Skin epidermis (tissue), 12 donors: ENCODE measurements around the gene HSD17B8.
"Not testable (repeated sequence)": the region's sequence is repeated elsewhere in the genome, so short reads cannot be mapped to it uniquely, and the experiment has no call there.

Source experiments
- H3K27ac ChIP-seq, 21 experiments: fragments of 200-600 bp; sonication (generic) in 11 of 21; one replicate each; pipeline ENCODE4 v1.5.0; 2020; ENCODE audit warnings: mild to moderate bottlenecking in 3 of 21, inconsistent platforms in 2 of 21, moderate library complexity in 2 of 21
- H3K4me3 ChIP-seq, 7 experiments: fragments of 200-600 bp; sonication (generic) in 2 of 7; one replicate each; pipeline ENCODE4 v1.5.0; 2020; ENCODE audit warnings: inconsistent platforms in 2 of 7, mild to moderate bottlenecking in 2 of 7, moderate library complexity in 1 of 7

HSD17B8 gene

DNA sequence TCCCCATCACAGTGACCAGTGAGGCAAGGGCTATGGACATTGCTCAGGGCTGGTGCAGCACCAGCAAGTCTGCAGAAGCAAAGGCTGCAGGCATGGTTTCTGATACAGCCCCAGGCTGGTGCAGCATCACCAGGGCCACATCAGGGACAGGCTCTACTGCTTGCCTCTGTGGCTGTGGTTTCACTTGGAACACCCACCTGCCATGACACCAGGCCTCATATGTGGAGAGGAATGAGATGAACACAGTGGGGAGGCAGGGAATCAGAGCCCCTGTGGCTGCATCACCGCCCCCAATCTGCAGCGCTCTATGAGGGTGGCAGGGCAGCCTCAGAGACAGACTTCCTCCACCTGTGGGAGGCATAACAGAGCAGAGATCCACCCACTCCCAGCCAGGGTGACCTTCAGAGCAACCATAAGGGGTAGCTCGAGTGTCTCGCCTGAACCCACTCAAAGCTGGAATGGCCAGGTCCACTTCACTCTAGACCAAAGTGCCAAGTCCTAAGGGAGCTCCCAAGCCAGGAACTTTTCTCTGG, 11.7 kb downstream of the HSD17B8 start:
- Histone ChIP-seq H3K4me3 (no peak overlapping the region), H3K27ac (no peak overlapping the region)

- Histone ChIP-seq H3K27ac (no peak overlapping the region), H3K4me3 (no peak overlapping the region)
These were observed 12.8 kb downstream of the HSD17B8 start for GRCh38 chr6:33217246-33217645.

- H3K4me3 ChIP-seq: no peak overlapping the region
- H3K27ac ChIP-seq: no peak overlapping the region
These were observed 13.2 kb downstream of the HSD17B8 start for GRCh38 chr6:33217681-33218080.

- H3K27ac ChIP-seq, H3K4me3 ChIP-seq: not testable (repeated sequence)
These were observed 22.2 kb downstream of the HSD17B8 start for GRCh38 chr6:33226503-33227120.

DNA sequence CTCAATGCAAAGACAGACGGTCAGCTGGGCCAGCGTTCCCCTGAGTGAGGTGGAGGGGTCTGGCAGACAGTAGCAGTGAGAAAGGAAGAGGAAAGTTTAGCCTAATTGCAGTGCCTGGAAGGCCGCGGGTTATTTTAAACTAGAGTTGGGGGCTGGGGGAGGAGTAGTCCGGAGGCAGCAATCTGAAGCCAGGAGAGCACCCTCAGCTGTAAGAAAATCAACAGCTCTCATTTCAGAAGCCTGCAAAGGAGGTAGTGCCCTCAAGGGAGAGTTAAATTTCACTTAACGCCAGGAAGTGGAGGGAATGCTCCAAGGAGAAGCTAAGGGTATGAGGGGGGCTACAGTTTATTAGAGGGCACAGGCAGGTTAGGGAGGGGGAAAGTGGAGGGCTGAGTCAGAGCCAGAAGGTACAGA, 30.8 kb downstream of the HSD17B8 start:
- H3K4me3 ChIP-seq: no peak overlapping the region
- H3K27ac ChIP-seq: no peak overlapping the region

DNA sequence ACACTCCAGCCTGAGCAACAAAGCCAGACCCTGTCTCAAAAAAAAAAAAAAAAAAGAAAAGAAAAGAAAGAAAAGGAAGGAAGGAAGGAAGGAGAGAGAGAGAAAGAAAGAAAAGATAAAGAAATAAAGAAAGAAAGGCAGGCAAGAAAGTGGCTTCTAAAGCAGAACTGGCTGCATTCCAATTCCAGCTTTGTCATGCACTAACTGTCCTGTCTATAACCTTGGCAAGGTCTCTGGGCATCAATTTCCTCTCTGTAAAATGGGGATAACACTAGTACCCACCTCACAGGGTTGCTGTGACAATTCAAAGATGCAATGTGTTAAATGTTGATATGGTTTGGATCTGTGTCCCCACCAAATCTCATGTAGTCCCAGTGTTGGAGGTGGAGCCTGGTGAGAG, 31.9 kb downstream of the HSD17B8 start:
- Histone ChIP-seq H3K27ac (no peak overlapping the region), H3K4me3 (no peak overlapping the region)

GRCh38 chr6:33236852-33237251, 32.4 kb downstream of the HSD17B8 start:
- Histone ChIP-seq H3K4me3 (no peak overlapping the region), H3K27ac (no peak overlapping the region)

DNA sequence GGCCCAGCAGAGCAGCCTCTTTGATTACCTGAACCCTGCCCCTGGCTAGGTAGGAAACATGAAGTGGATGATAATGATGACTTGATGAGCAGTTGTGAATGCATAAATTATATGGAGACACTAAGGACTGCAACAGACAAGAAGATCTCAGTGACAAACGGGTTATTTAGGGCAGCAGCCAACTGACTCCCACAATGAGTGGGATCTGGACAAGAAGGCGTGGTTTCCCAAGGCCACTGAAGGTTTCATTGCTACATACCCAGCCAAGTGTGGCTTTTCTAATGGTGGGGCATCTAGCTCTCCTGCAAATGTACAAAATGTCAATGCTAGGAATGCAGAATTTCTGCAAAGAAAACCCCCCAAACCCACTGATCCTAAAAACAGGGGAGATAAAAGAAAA, 33.3 kb downstream of the HSD17B8 start:
- Histone ChIP-seq H3K27ac (no peak overlapping the region), H3K4me3 (no peak overlapping the region)

DNA sequence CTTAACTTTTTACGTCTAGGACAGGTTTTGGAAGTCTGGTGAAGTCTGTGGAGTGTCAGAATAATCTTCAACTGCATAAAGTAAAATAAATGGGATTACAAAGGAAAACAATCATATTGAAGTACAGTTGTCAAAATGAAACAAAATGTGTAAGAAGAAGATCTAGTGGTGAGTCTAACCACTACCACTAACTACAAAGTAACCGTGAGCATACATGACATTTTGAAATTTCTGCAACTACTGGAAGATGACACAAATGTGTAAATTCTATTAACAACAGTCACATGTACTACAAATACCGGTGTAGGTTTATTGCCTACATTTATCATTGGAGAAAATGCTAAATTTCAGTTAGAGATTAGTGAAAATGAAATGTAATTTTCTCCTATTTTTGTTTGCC, 37.5 kb downstream of the HSD17B8 start:
- H3K27ac ChIP-seq: no peak overlapping the region
- H3K4me3 ChIP-seq: no peak overlapping the region

DNA sequence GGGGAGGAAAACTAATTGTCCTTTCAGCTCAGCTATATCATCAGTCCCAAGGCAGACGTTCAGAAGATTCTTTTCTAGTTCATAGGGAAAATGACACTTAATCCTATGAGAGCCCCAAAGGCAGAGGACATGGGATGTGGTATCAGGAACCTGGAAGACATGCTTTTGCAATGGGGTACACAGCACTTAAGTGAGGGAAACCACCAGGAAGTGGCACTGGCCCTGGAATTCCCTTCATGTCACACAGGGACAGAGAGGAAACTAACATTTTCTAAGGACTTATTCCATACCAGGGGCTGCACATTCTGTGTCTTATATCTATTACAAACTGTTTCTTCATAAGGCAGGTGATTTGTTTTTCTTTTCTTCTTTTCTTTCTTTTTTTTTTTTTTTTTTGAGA, 39.0 kb downstream of the HSD17B8 start:
- Histone ChIP-seq H3K4me3 (no peak overlapping the region), H3K27ac (no peak overlapping the region)

DNA sequence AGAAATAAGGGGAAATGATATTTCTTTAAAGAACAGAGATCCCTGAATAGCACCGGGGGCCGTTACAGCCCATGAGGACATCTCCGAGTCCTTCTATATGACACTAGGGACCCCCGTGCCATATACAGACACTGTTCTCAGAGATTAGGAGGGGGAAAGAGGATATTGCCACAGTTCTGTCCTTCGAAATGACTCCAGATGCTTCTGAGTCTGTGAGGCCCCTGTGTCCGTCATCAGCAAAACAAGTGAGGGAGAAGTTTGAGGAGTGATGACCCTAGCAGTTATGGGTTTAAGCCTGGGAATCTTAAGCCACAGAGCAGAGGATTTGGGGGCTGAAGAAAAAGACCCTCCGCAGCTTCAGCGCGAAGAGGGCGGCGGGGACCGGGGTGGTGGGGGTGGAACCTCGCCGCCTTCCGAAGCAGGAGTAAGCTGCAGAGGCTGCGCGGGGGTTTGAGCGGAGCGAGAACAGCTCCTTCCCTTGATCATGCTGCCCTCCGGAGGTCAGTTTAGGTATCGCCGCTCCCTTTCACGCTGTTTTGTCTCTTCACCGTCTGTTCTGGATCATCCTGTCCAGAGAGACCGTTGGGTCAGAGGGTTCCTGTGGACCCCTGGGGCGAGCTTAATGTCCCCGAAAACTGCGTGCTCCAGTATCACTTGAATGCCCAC, 43.7 kb downstream of the HSD17B8 start:
- H3K4me3 ChIP-seq: peak overlapping the region; percentile 34 to 59 (median 48)

DNA sequence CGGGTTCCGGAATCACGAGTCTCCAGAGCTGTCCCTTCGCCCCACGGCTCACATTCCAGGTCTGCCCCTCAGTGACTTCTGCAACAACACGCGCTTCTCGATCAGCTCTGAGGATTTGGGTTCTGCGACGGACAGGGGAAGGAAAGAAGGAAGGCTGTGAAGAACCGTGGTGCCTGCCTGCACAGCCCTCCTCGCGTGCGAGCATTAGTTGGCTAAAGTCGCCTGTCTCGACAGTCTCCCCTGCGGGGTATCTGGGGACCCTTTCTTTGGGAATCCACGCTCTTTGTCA, 44.1 kb downstream of the HSD17B8 start:
- peak overlapping the region; percentile 75 to 99 (median 90) for H3K27ac ChIP-seq
- peak overlapping the region; percentile 34 to 59 (median 48) for H3K4me3 ChIP-seq

More for the DNA sequence above, 43.7 kb downstream of the HSD17B8 start:
- peak overlapping the region in 20 of 21 experiments; percentile 75 to 99 (median 90) for H3K27ac ChIP-seq

DNA sequence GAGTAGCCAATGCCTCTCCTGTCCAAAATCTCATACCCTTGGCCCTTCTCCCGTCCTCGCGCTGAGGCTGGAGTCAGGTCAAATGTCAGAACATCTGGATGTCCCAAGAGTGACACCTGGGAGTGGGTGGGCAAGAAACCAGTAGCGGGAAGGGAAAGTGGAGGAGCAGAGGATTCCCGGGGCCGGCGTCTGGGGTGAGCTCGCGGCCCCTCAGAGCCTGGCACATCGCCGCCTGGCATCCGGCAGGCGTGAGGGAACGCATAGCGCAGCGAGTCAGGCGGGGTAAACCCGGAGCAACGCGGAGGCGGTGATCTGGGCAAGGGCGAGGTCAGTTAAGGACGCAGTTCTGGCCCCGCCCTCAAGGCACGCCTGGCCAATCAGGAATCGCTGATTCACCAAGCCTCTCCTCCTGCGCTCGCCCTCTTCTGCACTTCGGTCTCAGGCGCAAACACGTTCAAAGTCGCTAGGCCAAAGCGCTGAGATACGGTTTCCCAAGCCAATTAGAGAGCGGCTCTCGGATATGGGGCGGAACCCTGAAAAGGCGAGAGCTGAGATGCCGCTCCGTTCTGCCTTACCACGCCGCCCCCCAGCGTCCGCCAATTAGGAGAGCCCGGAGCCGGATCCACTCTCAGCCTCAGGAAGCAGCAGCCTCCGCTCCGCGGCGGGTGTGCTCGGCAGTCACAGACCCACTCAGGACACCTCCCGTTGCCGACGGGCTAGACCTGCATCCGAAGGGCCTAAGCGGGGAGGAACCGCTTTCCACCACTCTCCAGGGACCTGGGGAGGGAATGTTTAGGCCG, 44.7 kb downstream of the HSD17B8 start:
- H3K4me3 ChIP-seq: peak overlapping the region; percentile 36 to 59 (median 48)
- H3K27ac ChIP-seq: peak overlapping the region; percentile 76 to 99 (median 92)

DNA sequence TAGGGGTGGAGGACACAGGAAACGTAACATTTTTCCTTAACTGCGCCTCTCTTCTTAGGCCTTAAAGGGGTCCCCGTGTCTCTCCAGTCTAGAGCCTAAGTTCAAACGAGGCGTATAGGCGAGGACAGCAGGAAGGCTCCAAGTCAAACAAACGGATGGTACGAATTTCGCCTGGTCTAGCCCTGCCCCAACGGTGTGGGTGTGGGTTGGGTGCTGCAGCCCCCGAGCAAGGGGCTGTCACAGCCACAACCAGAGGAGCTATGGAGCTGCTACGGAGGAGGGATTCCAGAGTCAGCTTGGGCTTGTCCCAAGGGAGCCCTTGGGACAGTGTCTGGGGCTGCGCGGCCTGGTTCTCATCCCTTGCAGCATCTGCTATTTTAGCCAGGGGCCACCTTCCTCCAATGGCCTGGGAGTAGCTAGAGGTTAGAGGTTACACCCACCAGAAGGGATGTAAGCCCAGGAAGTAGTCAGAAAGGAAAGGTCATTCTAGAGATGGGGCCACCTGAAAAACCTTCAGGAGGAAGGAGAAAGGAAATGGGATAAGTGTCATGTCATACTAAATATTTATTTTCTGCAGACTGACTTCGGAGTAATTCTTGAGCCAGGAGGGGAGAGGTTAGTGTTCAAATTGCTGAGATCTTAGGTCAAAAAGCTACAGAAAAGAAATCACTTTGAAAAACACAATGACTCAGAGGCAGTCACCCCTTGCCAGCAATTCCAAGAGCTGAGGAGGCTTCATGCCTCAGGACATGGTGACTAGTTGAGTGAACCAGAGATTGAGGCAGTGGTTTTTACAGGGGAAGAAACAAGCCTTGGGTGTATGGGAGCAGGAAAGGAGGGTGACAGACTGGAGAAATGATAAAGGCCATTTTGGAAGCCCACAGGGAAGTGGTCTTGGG, 45.5 kb downstream of the HSD17B8 start:
- Histone ChIP-seq H3K4me3 (peak overlapping the region; percentile 36 to 59 (median 48)), H3K27ac (peak overlapping the region; percentile 76 to 99 (median 92))

GRCh38 chr6:33250731-33251130, 46.3 kb downstream of the HSD17B8 start:
- Histone ChIP-seq H3K4me3 (no peak overlapping the region), H3K27ac (peak overlapping the region in 16 of 21 experiments; percentile 49 to 99 (median 93))

GRCh38 chr6:33251395-33252012, 47.0 kb downstream of the HSD17B8 start:
- H3K27ac ChIP-seq: no peak overlapping the region
- H3K4me3 ChIP-seq: no peak overlapping the region

DNA sequence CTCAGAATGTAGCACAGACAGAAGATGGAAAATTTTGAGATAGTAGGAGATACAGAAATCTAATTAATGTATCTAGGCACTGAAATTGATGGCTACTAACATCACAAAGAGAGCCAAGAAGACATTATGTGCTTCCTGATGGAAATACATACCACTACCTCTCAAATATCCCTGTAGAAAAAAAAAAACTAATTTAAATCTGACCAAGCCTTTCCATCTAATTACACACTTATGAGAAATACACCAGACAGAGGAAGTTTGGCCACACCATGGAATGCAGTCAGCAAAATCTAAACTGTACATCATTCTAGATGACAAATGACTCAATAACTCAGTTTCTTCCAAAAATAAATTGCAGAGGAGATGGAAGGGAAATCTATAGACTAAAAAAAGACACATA, 48.3 kb downstream of the HSD17B8 start:
- no peak overlapping the region for H3K27ac ChIP-seq
- no peak overlapping the region for H3K4me3 ChIP-seq

GRCh38 chr6:33254591-33254990, 50.1 kb downstream of the HSD17B8 start:
- no peak overlapping the region for H3K4me3 ChIP-seq
- H3K27ac ChIP-seq: no peak overlapping the region
